H1 (cell line): ENCODE measurements around the gene GGT7. TPM values are rescaled to one million over a fixed set of nuclear protein-coding genes. Genes with fewer than 3 reads are reported as not detected.

ENCODE experiments used
- EP300 ChIP-seq, 2 experiments: IDR thresholded peaks; 1 replicate in 1 of 2; 2 replicates in 1 of 2; pipeline ENCODE4 v1.6.1; 2011 to 2012; ENCODE audit warnings: low read depth in 2 of 2, low read length in 2 of 2, mild to moderate bottlenecking in 2 of 2, borderline replicate concordance in 1 of 2, inconsistent platforms in 1 of 2, moderate library complexity in 1 of 2
- polyA plus RNA-seq, 7 experiments: library from polyadenylated mRNA; depleted of rRNA in 3 of 7; stranded (reverse) in 5 of 7; unstranded in 2 of 7; fragments of >200 nt in 5 of 7; fragments of 200-250 nt in 2 of 7; gene quantifications; 1 replicate in 5 of 7; 2 replicates in 1 of 7; 4 replicates in 1 of 7; pipeline versions ENCODE4 v1.2.1 to v1.2.3, GENCODE V29; 2011 to 2013; ENCODE audit warnings: missing spikeins in 2 of 7, mixed read lengths in 2 of 7
- total RNA-seq: library from RNA; stranded (reverse); fragmentation: NEBNext Ultra II Directional; extraction: Animal tissue kit (Norgen Biotek cat#: 25700); gene quantifications from 2 replicates; pipeline ENCODE4 v1.2.1, GENCODE V29; 2021

The GGT7 gene
- total and polyA plus RNA-seq, 2 of the 8 experiments (the other 6 are each of a cell fraction or from before 2014, with no cell fraction given), result 20.2 to 25.5 TPM

GRCh38 chr20:34824806-34825529, 47.7 kb downstream of the GGT7 start (continued):
- 0 out of 3 replicates have a peak, but pooled peaks of 1 of the 2 experiments have one; percentile 10 for TF ChIP-seq EP300 (IDR thresholded peaks at IDR 0.05; ENCODE audit: borderline replicate concordance in 1 of 2, low read depth in 2 of 2, low read length in 2 of 2)
- TF ChIP-seq, all 59 proteins: peak for 19
